DOHH2 (cell line): Measurements from ENCODE around the gene RIN3.

Source experiments
- H3F3A ChIP-seq: fragments of 200-600 bp; sonication (generic), shearing (Covaris generic); 2 replicates; pipeline ENCODE4 v1.6.0; 2016; ENCODE audit warnings: antibody characterized with exemption, mild to moderate bottlenecking; ENCODE audit not compliant: control insufficient read depth, insufficient read depth
- H3K27ac ChIP-seq: fragments of 200-600 bp; sonication (generic); 2 replicates; pipeline ENCODE4 v1.5.1; 2014; ENCODE audit warnings: low read depth, mild to moderate bottlenecking, low read length, moderate library complexity
- H3K27me3 ChIP-seq: fragments of 200-600 bp; sonication (generic); 2 replicates; pipeline ENCODE4 v1.6.1; 2014; ENCODE audit warnings: mild to moderate bottlenecking, low read length, mixed read lengths; ENCODE audit not compliant: control insufficient read depth
- H3K36me3 ChIP-seq: fragments of 200-600 bp; sonication (generic); 2 replicates; pipeline ENCODE4 v1.6.1; 2014; ENCODE audit warnings: mild to moderate bottlenecking, low read length, moderate library complexity, mixed read lengths; ENCODE audit not compliant: control insufficient read depth
- H3K4me1 ChIP-seq: fragments of 200-600 bp; sonication (generic); 2 replicates; pipeline ENCODE4 v1.6.1; 2014; ENCODE audit warnings: mild to moderate bottlenecking, low read length, mixed read lengths; ENCODE audit not compliant: control insufficient read depth
- H3K4me2 ChIP-seq: fragments of 200-600 bp; sonication (generic); 2 replicates; pipeline ENCODE4 v1.6.0; 2014; ENCODE audit warnings: mild to moderate bottlenecking, low read length, moderate library complexity
- H3K4me3 ChIP-seq: fragments of 200-600 bp; sonication (generic); 2 replicates; pipeline ENCODE4 v1.5.1; 2014; ENCODE audit warnings: mild to moderate bottlenecking, low read length, mixed read lengths
- H3K79me2 ChIP-seq: fragments of 200-600 bp; sonication (generic); 2 replicates; pipeline ENCODE4 v1.6.1; 2014; ENCODE audit warnings: mild to moderate bottlenecking, low read length, mixed read lengths; ENCODE audit not compliant: control insufficient read depth
- H3K9me2 ChIP-seq: fragments of 200-600 bp; sonication (generic); replicated peaks from 2 replicates; pipeline ENCODE4 v1.6.1; 2014; ENCODE audit warnings: mild to moderate bottlenecking, low read length, mixed read lengths; ENCODE audit not compliant: control insufficient read depth
- H3K9me3 ChIP-seq: fragments of 200-600 bp; sonication (generic); 2 replicates; pipeline ENCODE4 v1.6.1; 2014; ENCODE audit warnings: antibody characterized with exemption, low read length, mixed read lengths; ENCODE audit not compliant: control insufficient read depth, insufficient read depth
- H4K20me1 ChIP-seq: fragments of 200-600 bp; sonication (generic); 2 replicates; pipeline ENCODE4 v1.6.0; 2014; ENCODE audit warnings: low read depth, mild to moderate bottlenecking, antibody characterized with exemption, low read length, moderate library complexity; ENCODE audit not compliant: control insufficient read depth, insufficient read depth
- CTCF ChIP-seq: fragments of 200-600 bp; sonication (generic); IDR thresholded peaks from one replicate; pipeline ENCODE4 v1.5.1; 2014; ENCODE audit warnings: antibody characterized with exemption, mild to moderate bottlenecking, low read depth, low read length; ENCODE audit not compliant: poor library complexity, severe bottlenecking
- EZH2phosphoT487 ChIP-seq: fragments of 200-600 bp; sonication (generic); IDR thresholded peaks from 2 replicates; pipeline ENCODE4 v1.6.1; 2017; ENCODE audit warnings: borderline replicate concordance, mild to moderate bottlenecking, antibody characterized with exemption, low read length, moderate library complexity, mixed read lengths

RIN3 gene

GRCh38 chr14:92684801-92685560, 171.4 kb downstream of the RIN3 start:
- no peaks in the 10 kb centered on the region for H3F3A ChIP-seq
- no peak overlapping the region for H3K4me3 ChIP-seq
- H3K79me2 ChIP-seq: no peaks in the 10 kb centered on the region
- peaks cover 4% of the 10 kb centered on the region for H3K4me1 ChIP-seq
- TF ChIP-seq EZH2phosphoT487 (no peak), CTCF (no peak)
- no peaks in the 10 kb centered on the region for H3K36me3 ChIP-seq
- H3K4me2 ChIP-seq: no peak overlapping the region
- H3K9me2 ChIP-seq: no peaks in the 10 kb centered on the region
- no peaks in the 10 kb centered on the region for H4K20me1 ChIP-seq
- no peak overlapping the region for H3K27ac ChIP-seq
- H3K27me3 ChIP-seq: no peaks in the 10 kb centered on the region
- H3K9me3 ChIP-seq: no peaks in the 10 kb centered on the region

- Histone ChIP-seq H3K4me2 (no peak overlapping the region), H3K27me3 (no peaks in the 10 kb centered on the region), H3K27ac (no peak overlapping the region), H3K4me1 (peaks cover 4% of the 10 kb centered on the region), H3K4me3 (no peak overlapping the region), H3F3A (no peaks in the 10 kb centered on the region), H3K79me2 (no peaks in the 10 kb centered on the region), H3K9me3 (no peaks in the 10 kb centered on the region), H3K36me3 (no peaks in the 10 kb centered on the region), H3K9me2 (no peaks in the 10 kb centered on the region), H4K20me1 (no peaks in the 10 kb centered on the region)
- TF ChIP-seq EZH2phosphoT487 (no peak), CTCF (no peak)
Measured at GRCh38 chr14:92685784-92686355, 172.3 kb downstream of the RIN3 start.

- no peaks in the 10 kb centered on the region for H3K36me3 ChIP-seq
- TF ChIP-seq EZH2phosphoT487: no peak
- no peak for TF ChIP-seq CTCF
- H3K27me3 ChIP-seq: no peaks in the 10 kb centered on the region
- peaks cover under 1% of the 10 kb centered on the region for H3K4me1 ChIP-seq
- H3K79me2 ChIP-seq: no peaks in the 10 kb centered on the region
- no peaks in the 10 kb centered on the region for H3K9me3 ChIP-seq
- no peaks in the 10 kb centered on the region for H4K20me1 ChIP-seq
- no peaks in the 10 kb centered on the region for H3F3A ChIP-seq
- H3K4me3 ChIP-seq: no peak overlapping the region
- H3K27ac ChIP-seq: no peak overlapping the region
- no peaks in the 10 kb centered on the region for H3K9me2 ChIP-seq
- H3K4me2 ChIP-seq: no peak overlapping the region
Measured at GRCh38 chr14:92686411-92686899, 172.9 kb downstream of the RIN3 start.
